ENCODE measurements around the gene CEP76.

DNA sequence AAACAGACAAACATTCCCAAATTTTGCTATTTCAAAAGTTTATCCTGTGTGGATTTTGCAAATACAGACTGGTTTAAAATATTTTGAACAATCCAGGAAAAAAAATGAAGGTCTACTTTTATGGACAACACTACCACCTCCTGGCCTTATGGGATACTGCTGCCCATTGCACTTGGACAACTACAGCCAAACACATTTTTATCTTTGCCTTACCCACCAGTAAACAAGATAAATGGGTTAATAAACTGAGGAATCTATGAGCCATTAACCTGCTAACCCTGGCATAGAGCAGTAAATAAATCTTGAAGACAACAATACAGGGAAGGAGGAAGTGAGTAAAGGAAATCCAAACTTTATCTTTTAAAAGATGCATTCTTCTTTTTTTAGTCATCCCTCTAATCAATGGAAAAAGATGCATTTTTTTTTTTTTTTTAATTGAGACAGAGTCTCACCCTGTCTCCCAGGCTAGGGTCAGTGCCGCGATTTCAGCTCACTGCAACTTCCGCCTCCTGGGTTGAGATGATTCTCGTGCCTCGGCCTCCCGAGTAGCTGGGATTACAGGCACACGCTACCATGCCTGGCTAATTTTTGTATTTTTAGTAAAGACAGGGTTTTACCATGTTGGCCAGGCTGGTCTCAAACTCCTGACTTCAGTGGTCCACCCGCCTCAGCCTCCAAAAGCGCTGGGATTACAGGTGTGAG lies 42.5 kb downstream of the CEP76 start:
- TF ChIP-seq, protein P1, sequence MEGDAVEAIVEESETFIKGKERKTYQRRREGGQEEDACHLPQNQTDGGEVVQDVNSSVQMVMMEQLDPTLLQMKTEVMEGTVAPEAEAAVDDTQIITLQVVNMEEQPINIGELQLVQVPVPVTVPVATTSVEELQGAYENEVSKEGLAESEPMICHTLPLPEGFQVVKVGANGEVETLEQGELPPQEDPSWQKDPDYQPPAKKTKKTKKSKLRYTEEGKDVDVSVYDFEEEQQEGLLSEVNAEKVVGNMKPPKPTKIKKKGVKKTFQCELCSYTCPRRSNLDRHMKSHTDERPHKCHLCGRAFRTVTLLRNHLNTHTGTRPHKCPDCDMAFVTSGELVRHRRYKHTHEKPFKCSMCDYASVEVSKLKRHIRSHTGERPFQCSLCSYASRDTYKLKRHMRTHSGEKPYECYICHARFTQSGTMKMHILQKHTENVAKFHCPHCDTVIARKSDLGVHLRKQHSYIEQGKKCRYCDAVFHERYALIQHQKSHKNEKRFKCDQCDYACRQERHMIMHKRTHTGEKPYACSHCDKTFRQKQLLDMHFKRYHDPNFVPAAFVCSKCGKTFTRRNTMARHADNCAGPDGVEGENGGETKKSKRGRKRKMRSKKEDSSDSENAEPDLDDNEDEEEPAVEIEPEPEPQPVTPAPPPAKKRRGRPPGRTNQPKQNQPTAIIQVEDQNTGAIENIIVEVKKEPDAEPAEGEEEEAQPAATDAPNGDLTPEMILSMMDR (IDR thresholded peaks at IDR 0.05): peak; percentile 88 to 94 (median 93)
- TF ChIP-seq POLR2A (IDR thresholded peaks at IDR 0.05): no peak
- no peak for TF ChIP-seq EP300 (IDR thresholded peaks at IDR 0.05)

Data from gastroesophageal sphincter (tissue), 3 donors.